ENCODE results near the gene MIF4GD. TPM values are rescaled to one million over a fixed set of nuclear protein-coding genes. Genes with fewer than 3 reads are reported as not detected.

Gene MIF4GD
- total and polyA plus RNA-seq, 9 of the 15 experiments (the other 6 are each of a cell fraction or from before 2014, with no cell fraction given), result 11.8 to 63.8 (median 28.1) TPM

DNA sequence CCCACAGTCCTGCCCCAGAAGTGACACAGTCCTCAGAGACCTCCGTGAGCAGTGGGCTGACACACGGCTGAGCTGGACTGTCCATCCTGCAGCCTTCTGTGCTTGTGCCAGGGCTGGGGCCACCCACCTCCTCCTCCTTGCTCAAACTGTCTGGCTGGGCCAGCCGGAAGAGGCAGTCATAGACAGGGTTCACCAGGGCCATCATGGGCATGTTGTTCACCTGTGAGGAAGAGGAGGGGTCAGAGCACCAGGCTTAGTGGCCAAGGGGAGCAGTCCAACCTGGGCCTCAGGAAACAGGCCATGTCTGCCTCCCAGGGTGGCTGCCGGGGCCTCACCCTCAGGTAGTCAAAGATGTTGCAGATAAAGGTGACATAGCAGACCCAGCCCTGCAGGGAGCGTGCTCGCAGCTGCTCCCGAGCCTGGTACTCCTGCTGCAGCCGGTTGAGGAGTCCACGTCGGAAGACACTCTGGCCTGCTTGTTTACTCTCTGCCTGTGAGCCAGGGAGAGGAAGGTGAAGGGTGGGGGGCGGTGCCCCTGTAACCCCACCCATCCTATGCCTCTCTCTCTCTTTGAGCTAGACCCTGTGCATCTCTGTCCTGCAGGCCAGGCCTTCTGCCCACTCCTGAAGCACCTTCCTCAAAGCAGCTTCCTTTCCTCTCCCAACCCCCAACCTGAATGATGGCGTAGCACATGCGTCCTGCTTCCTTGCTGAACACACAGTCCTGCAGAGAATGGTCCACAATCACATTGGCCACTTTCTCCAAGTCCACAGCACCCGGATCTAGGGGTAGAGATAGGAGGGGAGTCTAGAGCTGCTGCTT is 3.4 kb downstream of the MIF4GD start (continued):
- TF ChIP-seq, protein P1, sequence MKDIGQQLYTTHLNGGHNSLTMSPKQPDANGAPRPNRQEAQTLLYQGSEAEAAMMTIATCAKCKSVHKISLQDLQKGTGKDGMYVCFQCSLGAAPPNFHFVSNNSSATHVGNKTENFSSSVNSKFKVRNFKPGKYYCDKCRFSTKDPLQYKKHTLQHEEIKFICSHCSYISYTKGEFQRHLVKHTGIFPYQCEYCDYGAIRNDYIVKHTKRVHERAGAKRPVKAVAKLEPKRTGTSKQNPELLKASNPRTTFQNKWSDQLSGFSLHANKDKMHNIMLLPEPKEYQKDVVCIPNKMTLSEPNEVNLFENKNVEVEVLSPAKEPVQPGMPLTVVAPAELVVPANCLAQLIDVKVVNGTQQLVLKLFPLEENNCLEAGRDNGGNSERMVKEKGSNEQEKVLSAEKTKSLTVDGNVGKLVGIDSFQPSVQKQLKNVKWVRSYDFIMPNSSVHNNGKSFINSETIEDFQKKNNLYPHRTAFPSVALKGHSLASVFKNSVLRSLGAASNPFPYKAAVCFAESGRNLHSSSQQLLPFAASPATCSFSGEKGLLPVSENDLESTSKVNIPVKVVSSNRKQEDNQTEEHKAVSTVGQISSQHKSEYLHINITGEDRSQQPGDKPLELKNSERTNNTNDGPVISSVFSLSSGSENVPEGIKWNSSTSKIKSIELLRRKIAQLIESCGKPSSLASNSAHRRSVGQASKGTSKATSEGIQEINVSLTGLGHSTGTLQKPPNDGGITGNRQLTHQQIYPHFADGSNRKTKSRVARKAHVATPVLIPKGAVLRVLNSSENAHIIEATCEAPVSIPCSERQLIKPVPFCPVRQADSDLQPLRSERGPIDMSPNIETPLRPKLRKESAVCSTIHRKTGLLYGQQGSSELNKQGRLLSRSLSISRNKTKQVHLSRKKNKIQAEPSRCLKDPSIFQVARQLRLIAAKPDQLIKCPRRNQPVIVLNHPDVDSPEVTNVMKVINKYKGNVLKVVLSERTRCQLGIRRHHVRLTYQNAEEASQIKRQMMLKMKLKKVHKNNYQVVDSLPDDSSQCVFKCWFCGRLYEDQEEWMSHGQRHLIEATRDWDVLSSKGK (CRISPR knock-in tag; IDR thresholded peaks at IDR 0.05), result no peak
- TF ChIP-seq HMG20B (CRISPR knock-in tag; IDR thresholded peaks at IDR 0.05), result no peak
- TF ChIP-seq, protein P2, sequence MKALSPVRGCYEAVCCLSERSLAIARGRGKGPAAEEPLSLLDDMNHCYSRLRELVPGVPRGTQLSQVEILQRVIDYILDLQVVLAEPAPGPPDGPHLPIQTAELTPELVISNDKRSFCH (CRISPR knock-in tag; IDR thresholded peaks at IDR 0.05), result no peak
- TF ChIP-seq, protein P2 (tag; IDR thresholded peaks at IDR 0.05), result no peak; the same call in 1 of the 2 replicates
- TF ChIP-seq, protein P3, sequence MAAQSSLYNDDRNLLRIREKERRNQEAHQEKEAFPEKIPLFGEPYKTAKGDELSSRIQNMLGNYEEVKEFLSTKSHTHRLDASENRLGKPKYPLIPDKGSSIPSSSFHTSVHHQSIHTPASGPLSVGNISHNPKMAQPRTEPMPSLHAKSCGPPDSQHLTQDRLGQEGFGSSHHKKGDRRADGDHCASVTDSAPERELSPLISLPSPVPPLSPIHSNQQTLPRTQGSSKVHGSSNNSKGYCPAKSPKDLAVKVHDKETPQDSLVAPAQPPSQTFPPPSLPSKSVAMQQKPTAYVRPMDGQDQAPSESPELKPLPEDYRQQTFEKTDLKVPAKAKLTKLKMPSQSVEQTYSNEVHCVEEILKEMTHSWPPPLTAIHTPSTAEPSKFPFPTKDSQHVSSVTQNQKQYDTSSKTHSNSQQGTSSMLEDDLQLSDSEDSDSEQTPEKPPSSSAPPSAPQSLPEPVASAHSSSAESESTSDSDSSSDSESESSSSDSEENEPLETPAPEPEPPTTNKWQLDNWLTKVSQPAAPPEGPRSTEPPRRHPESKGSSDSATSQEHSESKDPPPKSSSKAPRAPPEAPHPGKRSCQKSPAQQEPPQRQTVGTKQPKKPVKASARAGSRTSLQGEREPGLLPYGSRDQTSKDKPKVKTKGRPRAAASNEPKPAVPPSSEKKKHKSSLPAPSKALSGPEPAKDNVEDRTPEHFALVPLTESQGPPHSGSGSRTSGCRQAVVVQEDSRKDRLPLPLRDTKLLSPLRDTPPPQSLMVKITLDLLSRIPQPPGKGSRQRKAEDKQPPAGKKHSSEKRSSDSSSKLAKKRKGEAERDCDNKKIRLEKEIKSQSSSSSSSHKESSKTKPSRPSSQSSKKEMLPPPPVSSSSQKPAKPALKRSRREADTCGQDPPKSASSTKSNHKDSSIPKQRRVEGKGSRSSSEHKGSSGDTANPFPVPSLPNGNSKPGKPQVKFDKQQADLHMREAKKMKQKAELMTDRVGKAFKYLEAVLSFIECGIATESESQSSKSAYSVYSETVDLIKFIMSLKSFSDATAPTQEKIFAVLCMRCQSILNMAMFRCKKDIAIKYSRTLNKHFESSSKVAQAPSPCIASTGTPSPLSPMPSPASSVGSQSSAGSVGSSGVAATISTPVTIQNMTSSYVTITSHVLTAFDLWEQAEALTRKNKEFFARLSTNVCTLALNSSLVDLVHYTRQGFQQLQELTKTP (IDR thresholded peaks at IDR 0.05; ENCODE audit: low read depth in 1 of 2, partially characterized antibody in 2 of 2), result no peak
- TF ChIP-seq, protein P4, sequence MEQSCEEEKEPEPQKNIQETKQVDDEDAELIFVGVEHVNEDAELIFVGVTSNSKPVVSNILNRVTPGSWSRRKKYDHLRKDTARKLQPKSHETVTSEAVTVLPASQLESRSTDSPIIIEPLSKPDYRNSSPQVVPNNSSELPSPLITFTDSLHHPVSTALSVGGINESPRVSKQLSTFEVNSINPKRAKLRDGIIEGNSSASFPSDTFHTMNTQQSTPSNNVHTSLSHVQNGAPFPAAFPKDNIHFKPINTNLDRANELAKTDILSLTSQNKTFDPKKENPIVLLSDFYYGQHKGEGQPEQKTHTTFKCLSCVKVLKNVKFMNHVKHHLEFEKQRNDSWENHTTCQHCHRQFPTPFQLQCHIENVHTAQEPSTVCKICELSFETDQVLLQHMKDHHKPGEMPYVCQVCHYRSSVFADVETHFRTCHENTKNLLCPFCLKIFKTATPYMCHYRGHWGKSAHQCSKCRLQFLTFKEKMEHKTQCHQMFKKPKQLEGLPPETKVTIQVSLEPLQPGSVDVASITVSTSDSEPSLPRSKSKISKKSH (CRISPR knock-in tag; IDR thresholded peaks at IDR 0.05), result no peak
- no peak; the same call in 1 of the 2 replicates for TF ChIP-seq ZNF143 (CRISPR knock-in tag; IDR thresholded peaks at IDR 0.05)
- no peak for TF ChIP-seq EHMT2 (IDR thresholded peaks at IDR 0.05)
- TF ChIP-seq ZNF23 (CRISPR knock-in tag; IDR thresholded peaks at IDR 0.05), result no peak
- no peak for TF ChIP-seq RBBP5 (IDR thresholded peaks at IDR 0.05; ENCODE audit: borderline replicate concordance, insufficient read depth, low read length, poor library complexity, severe bottlenecking)
- TF ChIP-seq ZSCAN29 (IDR thresholded peaks at IDR 0.05), result no peak
- no peak for TF ChIP-seq TAF7 (tag; IDR thresholded peaks at IDR 0.05)
- TF ChIP-seq SPI1 (IDR thresholded peaks at IDR 0.05; ENCODE audit: borderline replicate concordance, low read depth, low read length), result no peak
- no peak for TF ChIP-seq ZEB2 (IDR thresholded peaks at IDR 0.05)
- peak; percentile 54 for TF ChIP-seq L3MBTL2 (IDR thresholded peaks at IDR 0.05)
- TF ChIP-seq MXI1 (IDR thresholded peaks at IDR 0.05; ENCODE audit: low read depth, low read length), result no peak
- no peak for TF ChIP-seq CREB1 (IDR thresholded peaks at IDR 0.05)
- 0 out of 2 replicates have a peak, but pooled peaks have one; percentile 17 for TF ChIP-seq CREB1 (CRISPR knock-in tag; IDR thresholded peaks at IDR 0.05)
- TF ChIP-seq POLR2G (IDR thresholded peaks at IDR 0.05; ENCODE audit: low read depth, low read length), result peak; percentile 59
- TF ChIP-seq BMI1 (IDR thresholded peaks at IDR 0.05; ENCODE audit: low read length), result no peak

Measured in K562 (cell line).